Coronary artery (tissue), 2 donors: ENCODE data around the gene TSEN15.

ENCODE experiments used
- DNase-seq: peaks from one replicate; pipeline ENCODE4 v3.0.0-alpha.2; 2017; ENCODE audit warnings: low spot score
- H3K27ac ChIP-seq, 2 donors: fragments of 200-600 bp; sonication (generic); one replicate each; pipeline ENCODE4 v1.5.1; 2016 to 2019
- H3K4me3 ChIP-seq: fragments of 200-600 bp; sonication (generic); 2 replicates; pipeline ENCODE4 v1.5.1; 2016; ENCODE audit warnings: mild to moderate bottlenecking, moderate library complexity
- TF ChIP-seq, protein P1 (sequence below): fragments of 200-600 bp; sonication (generic); IDR thresholded peaks from one replicate; pipeline ENCODE4 v1.5.1; 2019; ENCODE audit warnings: antibody characterized with exemption

TSEN15 gene

DNA sequence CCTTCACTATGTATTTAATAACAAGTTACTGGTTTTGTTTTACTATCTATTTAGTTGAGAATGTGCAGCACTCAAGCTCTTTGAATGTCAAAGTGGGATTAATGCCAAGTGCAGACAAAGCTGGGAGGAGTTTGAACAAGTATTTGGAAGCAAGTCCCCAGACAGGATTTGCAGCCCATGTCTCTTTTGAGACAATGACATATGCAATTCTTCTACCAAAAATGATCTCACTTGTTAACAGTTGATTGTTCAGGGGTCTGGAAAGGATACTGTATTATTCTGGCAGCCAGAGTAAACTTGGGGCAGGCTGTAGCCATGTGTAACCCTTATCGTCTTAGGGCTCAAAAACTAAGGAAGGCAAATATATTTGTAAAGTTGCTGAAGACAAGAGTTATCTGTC, 29.8 kb upstream of the TSEN15 start:
- DNase-seq = no peak
- Histone ChIP-seq H3K4me3 (no peak overlapping the region), H3K27ac (no peak overlapping the region)
- TF ChIP-seq, protein P1, sequence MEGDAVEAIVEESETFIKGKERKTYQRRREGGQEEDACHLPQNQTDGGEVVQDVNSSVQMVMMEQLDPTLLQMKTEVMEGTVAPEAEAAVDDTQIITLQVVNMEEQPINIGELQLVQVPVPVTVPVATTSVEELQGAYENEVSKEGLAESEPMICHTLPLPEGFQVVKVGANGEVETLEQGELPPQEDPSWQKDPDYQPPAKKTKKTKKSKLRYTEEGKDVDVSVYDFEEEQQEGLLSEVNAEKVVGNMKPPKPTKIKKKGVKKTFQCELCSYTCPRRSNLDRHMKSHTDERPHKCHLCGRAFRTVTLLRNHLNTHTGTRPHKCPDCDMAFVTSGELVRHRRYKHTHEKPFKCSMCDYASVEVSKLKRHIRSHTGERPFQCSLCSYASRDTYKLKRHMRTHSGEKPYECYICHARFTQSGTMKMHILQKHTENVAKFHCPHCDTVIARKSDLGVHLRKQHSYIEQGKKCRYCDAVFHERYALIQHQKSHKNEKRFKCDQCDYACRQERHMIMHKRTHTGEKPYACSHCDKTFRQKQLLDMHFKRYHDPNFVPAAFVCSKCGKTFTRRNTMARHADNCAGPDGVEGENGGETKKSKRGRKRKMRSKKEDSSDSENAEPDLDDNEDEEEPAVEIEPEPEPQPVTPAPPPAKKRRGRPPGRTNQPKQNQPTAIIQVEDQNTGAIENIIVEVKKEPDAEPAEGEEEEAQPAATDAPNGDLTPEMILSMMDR = no peak

- no peak overlapping the region for H3K4me3 ChIP-seq
- TF ChIP-seq, protein P1 = no peak
- DNase-seq = no peak
- H3K27ac ChIP-seq = no peak overlapping the region
These were observed 28.9 kb upstream of the TSEN15 start for GRCh38 chr1:184022668-184023067.

DNA sequence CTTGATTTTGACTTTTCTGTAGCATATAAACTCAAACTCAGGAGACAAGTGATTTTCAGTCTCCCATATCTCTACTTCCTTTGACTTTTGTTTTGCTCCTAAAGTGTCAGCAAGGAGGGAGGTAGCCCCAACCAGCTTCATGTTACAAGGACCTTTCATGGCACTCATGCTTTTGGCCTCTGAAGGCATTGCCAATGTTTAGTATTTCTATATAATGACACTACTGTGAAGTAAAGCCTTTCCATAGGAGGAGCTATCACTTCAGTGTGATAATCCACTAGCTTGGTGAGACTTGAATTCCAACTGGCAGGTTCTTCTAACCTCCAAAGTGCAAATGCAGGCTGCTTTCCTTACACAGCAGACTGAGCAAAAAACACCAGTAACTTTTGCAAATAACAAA, 28.4 kb upstream of the TSEN15 start:
- no peak for DNase-seq
- no peak overlapping the region for H3K4me3 ChIP-seq
- TF ChIP-seq, protein P1 = no peak
- H3K27ac ChIP-seq = no peak overlapping the region

DNA sequence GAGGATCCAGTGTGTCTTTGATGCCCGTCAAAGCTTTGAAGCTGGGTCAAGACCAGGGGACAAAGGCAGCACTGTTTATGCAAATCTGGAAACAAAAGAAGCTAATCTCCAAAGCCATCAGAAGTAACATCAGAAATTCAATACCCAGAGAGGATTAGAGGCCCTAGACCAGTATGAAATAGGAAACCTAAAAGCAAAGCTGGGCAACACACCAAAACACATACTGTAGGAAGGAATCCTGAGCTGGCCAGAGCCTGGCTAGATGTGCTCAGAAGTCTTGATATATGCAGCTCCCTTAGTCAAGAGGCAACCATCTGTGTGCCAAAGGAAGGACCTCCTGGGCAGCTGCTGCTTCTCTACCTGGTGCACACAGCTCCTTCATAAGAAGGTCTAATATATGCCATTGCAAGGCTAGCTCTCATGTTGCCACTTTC, 26.3 kb upstream of the TSEN15 start:
- DNase-seq = no peak
- Histone ChIP-seq H3K27ac (no peak overlapping the region), H3K4me3 (no peak overlapping the region)
- TF ChIP-seq, protein P1 = no peak

DNA sequence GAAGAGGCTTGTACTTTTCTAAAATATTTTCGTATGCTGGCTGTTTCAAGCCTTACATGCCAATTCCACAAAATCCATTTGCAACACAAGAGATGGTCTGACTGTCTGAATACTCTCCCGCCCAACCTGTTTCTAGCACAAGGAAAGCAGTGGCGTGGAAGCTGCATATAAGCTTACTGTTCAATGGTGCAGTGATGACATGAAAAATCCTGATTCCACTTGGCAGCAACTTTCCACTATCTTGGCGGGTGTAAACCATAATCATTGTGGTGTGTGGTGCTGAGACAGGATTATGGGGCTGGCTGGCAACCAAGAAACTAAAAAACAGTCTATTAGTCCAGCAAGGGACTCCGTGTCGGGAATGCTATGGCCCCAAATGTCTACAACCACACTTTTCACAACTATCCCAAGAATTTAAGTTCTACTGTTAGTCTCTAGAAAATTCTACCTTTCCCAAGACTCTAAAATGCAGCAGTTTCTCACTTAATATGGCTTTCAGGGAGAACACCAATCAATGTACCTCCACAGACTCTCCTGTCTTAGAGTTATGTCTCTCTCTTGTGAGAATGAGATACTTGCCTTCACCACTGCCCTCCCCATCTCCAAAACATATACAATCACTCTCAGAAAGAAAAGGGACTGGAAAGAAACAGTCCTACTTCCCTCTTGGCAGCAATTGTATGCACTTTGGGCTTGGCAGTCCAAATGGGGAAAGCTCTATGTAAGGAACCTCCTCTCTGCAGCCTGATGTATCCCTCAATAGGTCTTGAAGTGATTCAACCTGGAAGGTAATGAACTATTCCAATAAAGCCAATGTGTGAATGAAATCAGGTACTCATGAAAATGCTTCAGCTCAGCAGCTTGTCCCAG, 23.5 kb upstream of the TSEN15 start:
- Histone ChIP-seq H3K27ac (no peak overlapping the region), H3K4me3 (no peak overlapping the region)
- TF ChIP-seq, protein P1 = no peak
- no peak for DNase-seq

GRCh38 chr1:184028854-184029623, 22.5 kb upstream of the TSEN15 start:
- Histone ChIP-seq H3K27ac (no peak overlapping the region), H3K4me3 (no peak overlapping the region)
- no peak for DNase-seq
- TF ChIP-seq, protein P1 = no peak
